ENCODE measurements around the gene SEC22C.
A peak's percentile ranks its signal among the peaks of the same experiment; 100 is the strongest.
"Not testable (repeated sequence)": the region's sequence is repeated elsewhere in the genome, so short reads cannot be mapped to it uniquely, and the experiment has no call there.

The SEC22C gene

GRCh38 chr3:42581709-42582473 is at the start of gene SEC22C:
SEC22C (minus strand) TSS chr3:42581967; CDS start chr3:42569046, 12,921 bp downstream.
- DNase-seq = peak; percentile 96

GRCh38 chr3:42613462-42613861 is 31.7 kb upstream of the SEC22C start:
- DNase-seq = no peak

DNA sequence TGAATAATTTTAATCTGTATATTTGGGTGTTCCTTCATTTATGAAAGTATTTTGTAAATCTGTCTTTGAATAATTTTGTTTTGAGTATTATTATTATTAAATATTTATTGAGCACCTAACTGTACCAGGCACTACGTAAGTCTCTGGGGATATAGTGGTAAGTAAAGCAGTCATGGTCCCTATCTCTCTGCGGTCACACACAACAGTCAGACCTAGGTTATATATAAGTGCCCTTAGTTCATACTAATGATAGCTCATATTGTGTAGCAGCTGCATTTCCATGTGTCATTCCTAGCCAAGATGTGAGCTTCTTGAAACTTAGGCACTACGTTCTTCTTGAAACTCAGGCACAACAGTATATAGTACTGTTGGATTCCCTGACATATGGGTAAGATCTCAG is 31.2 kb upstream of the SEC22C start:
- DNase-seq = no peak

DNA sequence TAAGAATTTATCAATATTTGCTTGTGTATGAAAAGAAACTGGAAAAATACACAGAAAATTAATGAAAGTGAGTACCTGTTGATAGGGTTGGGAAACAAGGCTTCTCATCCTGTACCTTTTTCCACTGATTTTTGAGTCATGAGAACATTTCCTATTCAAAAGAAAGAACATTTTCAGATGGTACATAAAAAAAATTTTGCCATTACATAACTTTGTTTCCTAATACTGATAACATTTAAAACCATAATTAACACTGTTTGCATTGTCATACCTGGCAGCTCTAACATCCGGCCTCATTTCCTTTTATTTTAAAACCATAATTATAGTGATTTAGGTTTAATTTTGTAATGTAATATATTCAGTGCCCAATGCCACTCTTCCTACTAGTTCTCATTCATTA is 30.4 kb upstream of the SEC22C start:
- DNase-seq = no peak

- no peak for DNase-seq
These were observed 29.2 kb upstream of the SEC22C start for GRCh38 chr3:42610976-42611375.

DNA sequence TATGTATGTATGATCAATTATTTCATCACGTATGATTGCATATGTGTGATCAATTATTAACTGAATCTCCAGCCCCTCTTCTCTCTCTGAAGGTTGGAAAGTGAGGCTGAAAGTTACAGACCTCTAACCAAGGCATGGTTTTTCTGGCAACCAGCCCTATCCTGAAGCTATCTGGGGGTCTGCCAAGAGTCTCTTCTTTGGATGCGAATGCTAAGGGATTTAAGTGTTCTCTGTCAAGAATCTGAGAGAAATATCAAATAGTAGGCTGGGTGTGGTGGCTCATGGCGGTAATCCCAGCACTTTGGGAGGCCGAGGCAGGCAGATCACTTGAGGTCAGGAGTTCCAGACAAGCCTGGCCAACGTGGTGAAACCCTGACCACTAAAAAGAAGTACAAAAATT is 26.8 kb upstream of the SEC22C start:
- no peak for DNase-seq

DNA sequence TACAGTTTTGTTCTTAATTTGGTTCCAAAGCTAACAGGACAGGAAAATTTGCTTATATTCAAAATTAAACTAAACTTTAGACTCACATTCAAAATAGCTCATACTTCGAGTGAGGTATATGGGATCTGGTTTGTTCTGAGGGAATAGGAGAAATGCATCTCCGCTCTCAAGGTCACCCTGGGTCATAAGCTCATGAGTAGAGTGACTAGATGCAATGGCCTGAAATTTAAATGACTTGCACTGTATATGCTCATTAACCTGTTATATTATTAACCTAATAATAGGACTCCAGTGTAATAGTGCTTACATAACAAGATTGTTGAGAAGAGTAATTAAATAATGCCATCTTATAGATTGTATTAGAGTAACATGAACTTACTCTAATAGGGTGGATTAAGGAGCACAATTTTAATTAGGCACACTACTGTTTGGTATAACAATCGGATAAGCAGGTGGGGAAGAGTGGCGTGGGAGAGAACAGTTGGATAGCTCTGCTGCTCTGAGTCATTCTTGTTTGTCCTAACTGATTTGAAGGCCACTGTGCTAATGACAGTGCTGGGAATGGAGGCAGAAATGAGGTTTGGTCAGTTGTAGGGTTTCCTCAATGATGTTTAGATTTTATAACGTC is 23.9 kb upstream of the SEC22C start:
- DNase-seq = no peak

GRCh38 chr3:42602961-42603360 is 21.2 kb upstream of the SEC22C start:
- DNase-seq = no peak

- no peak for DNase-seq
These were observed 20.3 kb upstream of the SEC22C start for GRCh38 chr3:42601896-42602581.

DNA sequence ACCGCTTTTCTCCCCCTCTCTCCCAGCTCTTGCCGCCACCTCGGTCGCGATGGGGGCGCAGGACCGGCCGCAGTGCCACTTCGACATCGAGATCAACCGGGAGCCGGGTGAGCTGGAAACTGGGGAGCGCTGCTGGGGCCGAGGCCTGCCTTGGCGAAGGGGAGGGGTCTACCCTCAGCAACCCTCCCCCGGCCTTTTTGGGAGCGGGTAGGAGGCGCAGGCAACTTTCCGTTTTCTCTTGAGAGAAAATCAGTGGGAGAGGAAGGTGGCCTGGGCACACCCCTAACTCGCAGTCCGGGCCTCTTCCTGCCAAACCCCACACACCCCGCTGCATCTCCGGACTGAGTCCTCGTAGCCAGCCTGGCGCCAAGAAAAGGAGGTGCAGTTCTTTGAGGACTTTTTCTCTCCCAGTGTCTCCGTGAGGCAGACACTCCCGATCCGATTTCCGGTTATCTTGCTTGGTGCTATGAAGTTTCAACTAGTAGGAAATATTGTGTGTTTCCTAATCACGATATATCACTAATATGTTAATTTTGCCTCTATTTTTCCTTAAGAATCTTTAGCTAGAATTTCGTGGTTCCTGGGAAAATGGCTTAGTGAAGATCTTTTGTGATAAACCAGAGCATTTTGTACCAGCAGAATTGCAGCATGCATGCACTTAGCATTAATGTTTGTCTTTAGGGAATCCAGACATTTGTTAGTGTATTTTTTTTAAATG is 19.4 kb upstream of the SEC22C start:
- no peak for DNase-seq

GRCh38 chr3:42600111-42600957 is 18.6 kb upstream of the SEC22C start, which contains the start of gene NKTR:
NKTR (plus strand) TSS chr3:42600686; CDS start chr3:42601007, 321 bp downstream.
- peak; percentile 99 for DNase-seq

GRCh38 chr3:42597098-42597497 is 15.3 kb upstream of the SEC22C start:
- not testable (repeated sequence) for DNase-seq

DNA sequence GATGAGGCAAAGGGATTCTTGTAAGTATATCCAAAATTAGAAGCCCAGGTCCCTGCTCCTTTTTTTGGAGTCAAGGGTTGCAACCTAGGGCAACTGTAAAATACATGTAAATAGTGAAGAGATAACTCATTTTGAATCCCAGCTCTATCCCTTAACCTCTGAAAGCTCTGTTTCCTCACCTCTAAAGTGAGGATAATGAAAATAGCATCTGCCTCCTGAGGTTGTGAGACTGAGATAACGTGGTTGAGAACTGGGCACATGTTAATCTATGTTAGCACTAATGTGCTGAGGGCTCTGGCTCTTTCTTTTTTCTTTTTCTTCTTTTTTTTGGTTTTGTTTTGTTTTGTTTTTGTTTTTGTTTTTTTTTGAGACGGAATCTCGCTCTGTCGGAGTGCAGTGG is 13.9 kb upstream of the SEC22C start:
- no peak for DNase-seq

- DNase-seq = no peak
These were observed 11.9 kb upstream of the SEC22C start for GRCh38 chr3:42593635-42594034.

DNA sequence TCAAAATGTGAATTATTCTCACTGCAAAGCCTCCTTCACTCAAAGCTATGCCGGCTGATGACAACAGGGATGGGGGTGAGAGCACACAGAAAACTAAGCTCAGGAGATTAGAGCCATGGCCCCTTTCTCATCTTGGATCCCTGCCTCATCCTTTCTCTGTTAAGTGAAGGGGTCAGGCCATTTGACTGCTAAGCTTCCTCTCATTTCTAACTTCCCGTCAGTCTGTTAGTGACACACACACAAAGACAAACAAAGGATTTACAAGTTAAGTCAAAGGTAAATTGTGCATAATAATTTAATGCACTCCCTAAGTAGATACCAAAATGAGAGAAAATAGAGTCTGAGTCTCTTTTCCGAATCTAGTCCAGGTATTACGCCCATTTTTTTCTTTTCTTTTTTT is 10.0 kb upstream of the SEC22C start:
- DNase-seq = no peak

GRCh38 chr3:42590989-42591756 is 9.4 kb upstream of the SEC22C start:
- peak; percentile 38 for DNase-seq

GRCh38 chr3:42589382-42590109 is 7.8 kb upstream of the SEC22C start:
- no peak for DNase-seq

GRCh38 chr3:42588625-42589024 is 6.9 kb upstream of the SEC22C start:
- no peak for DNase-seq

GRCh38 chr3:42582474-42583070 is 805 bp upstream of the SEC22C start:
- DNase-seq = no peak

DNA sequence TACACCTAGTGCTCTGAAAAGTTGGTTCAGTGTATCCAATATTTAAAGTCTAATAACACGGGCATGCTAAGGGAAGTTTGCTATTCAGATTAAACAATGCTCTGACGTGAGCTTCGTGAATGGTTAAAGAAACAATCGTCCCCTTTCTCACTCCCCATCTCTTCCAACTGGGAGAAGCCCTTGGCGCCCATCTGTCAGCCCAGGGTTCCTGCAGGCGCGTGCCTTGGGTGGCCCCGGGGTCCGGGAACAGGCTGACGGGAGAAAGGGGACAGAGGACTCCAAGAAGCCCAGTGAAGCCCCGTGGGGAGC is 413 bp downstream of the SEC22C start:
- no peak for DNase-seq

DNA sequence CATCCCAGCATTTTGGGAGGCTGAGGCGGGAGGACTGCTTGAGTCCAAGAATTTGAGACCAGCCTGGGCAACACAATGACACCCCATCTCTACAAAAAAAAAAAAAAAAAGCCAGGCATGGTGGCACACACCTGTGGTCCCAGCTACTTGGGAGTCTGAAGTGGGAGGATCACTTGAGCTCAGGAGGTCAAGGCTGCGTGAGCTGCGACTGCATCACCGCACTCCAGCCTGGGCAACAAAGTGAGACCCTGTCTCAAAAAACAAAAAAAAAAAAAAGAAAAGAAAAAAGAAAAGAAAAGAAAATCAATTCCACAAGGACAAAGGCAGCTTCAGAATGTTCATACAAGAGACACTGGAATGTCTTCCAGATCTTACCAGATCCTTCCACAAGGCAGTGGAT is 2.4 kb downstream of the SEC22C start:
- not testable (repeated sequence) for DNase-seq

Data from activated CD4-positive, CD25-positive, alpha-beta regulatory T cell treated with anti-CD3 and anti-CD28 coated beads, Interleukin-2, amount 50 U/mL, for 72 hours (primary cell).